Suppressor macrophage treated with lipopolysaccharide for 4 hours (primary cell): Measurements from ENCODE around the gene NEU1.

Experiments used
- DNase-seq: peaks from one replicate; pipeline ENCODE4 v3.0.0-alpha.2; 2020

The NEU1 gene

DNA sequence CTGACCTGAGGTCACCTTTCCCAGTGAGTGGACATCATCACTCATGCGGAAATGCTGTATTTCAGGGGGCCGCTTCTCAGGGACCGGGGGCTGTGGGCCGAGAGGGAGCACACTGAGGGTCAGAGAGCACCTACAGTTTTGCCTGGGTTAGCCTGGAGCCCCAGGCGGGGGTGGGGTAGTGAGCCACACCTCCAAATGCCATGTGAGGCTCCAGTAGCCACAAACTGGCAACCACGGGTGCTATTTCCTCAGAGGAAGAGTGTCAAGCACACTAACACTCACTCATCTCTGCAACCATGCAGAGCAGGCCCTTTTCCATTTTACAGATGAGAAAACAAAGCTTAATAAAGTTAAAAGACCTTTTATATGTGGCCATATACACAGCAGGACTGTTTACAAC is 30.2 kb upstream of the NEU1 start:
- DNase-seq: no peak

DNA sequence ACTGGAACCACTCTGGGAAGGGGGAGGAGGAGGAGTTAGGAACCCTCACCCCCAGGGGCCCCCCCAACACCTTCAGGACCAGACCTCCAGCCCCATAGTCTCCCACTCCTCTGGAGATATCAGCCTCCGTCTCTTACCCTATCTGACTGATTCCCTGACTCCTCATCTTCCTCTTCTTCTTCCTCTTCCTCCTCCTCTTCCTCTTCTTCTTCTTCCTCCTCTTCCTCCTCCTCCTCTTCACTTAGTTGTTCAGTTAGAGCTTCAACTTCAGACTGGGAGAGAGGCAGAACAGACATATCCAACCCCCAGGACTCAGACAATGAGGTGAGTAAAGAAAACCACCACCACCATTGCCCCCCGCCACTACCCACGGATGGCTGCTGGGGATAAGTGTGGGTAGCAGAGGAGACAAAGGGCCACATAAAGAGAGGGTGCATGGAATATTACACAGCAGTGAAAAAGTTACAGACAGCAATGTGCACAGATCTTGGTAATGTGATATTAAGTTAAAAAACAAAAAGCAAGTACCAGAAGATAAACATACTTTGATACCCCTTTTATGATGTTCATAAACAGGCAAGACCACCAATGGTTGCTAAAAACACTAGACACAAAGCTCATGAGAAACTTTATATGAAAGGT is 26.8 kb upstream of the NEU1 start:
- no peak for DNase-seq

DNA sequence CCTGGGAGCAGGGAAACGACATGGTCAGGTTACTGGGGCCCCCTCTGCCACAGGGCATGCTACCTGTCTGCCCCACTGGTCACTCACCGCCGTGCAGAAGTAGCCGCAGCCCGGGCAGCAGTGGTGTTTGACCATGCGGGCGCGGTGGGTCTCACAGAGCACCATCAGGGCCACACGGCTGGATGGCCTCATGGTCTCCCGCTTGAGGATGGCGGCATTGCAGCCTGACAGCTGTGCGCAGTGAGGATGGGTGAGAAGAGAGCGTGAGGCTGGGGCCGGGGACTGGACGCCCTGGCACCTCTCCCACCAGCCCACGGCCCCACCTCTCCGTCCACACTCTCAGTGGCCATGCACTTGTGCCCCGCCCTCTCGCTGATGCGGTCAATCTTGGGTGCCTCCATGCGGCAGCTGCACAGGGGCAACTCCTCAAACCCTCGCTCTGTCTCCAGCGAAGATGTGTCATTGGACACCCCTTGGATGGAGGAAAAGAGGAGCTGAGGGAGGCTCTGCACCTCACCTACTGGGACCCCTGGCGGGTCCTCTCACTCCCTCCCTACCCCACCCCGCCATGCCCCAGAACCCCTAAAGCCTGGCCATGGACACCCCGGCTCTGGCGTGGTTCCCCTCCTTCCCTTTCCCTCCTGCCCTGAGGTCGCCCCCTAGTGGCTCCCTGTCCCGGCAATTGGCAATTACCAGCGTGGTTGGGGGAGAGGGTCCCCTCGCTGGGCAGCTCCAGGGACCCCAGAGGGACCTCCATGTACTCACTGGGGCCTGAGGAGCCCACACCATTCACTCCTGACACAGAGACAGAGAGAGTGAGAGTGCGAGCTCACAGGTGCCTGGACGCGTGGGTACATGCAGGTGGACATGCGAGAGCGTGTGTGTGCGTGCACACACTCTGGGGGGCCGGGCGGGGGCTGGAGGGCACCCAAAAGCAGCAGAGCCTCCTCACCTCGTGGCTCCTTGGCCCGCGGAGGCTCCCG is 25.9 kb upstream of the NEU1 start:
- peak; percentile 27 for DNase-seq

DNA sequence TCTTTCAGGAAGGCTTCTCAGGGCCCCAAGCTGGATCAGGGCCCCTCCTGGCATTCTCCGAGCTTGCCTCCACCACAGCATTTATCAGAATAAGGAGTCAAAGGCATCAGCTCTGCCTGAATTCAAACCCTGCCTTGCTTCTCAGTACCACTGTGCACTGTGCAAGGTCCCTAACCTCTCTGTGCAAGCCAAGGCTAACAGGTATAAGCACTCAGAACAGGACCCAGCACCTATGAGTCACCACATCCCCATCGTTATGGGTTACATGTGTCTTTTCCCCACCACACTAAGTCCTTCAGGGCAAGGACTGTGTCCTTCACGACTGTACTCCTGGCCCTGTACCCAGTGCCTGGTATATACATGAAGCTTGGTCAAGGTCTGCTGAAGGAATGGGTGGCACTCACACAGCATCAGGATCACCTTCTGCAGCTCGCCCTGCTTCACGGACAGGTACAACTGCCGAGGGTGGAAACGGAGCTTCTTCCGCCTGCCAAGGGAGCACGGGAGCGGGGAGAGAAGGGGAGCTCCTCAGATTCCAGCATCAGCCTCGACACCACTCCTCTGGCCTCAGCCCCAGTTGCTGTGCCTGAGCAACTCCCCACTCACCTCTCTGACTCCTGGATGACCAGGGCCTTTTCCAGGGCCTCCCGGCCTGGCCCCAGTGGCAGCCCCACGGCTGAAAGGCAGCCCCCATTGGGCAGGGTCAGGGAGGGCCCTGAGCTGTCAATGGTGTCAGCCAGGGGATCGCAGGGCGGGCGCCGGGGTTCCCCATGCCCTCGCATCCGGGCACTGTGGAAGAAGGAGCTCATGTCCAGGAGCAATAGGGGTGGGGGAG is 24.8 kb upstream of the NEU1 start:
- DNase-seq: no peak

DNA sequence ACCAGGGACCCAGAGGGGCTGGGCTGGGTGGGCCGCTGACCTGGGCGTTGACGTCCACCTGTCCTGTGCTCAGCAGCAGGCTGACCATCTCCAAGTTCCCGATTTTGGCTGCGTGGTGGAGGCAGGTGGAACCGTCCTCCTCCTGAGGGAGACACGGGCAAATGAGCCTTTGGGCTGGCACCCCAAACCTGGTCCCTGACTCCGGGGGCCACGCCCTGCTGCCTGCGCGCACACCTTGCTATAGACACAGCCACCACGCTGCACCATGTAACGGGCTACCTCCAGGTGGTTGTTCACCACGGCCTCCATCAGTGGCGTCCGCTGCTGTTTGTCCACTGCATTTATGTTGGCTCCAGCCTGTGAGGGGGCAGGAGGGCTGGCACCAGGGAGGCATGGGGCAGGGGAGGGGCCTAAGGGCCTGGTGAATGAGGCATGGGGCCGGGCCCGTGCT is 23.9 kb upstream of the NEU1 start:
- DNase-seq: no peak

DNA sequence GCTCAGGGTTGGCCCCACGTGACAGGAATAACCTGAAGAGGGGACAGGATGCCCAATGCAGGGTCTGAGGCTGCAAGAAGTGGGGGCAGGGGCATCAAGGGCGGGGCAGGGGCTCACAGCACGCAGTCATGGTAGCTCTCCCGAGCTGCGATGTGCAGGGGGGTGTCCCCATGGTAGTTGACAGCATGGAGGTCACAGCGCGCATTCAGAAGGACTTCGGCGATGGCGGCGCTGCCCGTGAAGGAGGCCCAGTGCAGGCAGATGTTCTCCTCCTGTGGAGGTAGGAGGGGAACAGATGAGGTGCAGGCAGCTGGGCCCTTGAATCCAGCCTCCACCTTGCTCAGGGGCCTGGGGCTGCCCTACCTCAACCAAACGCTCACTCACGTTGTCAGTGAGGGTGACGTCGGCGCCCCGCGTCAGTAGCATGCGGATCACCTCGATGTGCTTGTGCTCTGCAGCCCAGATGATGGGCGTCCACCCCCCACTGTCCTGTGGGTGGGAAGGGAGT is 22.0 kb upstream of the NEU1 start:
- DNase-seq: no peak

DNA sequence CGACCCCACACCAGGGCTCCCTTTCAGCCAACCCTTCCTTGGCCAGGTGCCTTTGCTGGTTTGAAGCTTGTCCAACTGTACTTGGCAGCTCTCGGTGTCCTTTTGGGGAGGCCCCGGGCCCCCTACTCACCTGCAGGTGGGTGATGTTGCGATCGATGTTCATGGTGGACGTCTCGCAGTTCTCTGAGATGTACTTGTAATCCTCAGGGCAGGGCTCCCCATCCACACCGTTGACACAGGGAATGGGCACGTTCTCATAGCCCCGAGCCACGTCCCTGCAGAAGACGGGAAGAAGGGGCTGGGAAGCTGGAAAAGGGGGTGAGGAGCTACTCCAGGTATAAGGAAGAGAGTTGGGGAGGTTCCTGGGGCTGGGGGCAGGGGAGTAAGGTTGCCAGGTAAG is 21.1 kb upstream of the NEU1 start:
- DNase-seq: no peak

DNA sequence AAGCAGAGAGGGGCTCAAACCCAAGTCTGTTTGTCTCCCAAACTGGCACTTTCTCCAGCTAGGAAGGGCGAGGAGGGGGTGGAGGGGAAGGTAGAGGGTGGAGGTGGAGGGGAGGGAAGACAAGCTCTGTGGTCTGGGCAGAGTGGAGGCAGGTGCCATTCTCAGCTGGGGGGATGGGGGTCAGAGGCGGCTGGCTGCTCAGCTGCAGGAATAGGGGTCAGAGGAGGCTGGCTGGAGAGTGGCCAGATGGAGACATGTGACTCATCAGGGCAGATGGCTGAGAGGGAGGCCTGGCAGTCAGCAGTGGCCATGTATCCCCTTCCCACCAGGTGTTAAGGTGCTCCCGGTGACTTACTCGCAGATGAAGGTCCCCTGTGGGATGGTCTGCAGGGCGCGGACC is 19.7 kb upstream of the NEU1 start:
- no peak for DNase-seq

DNA sequence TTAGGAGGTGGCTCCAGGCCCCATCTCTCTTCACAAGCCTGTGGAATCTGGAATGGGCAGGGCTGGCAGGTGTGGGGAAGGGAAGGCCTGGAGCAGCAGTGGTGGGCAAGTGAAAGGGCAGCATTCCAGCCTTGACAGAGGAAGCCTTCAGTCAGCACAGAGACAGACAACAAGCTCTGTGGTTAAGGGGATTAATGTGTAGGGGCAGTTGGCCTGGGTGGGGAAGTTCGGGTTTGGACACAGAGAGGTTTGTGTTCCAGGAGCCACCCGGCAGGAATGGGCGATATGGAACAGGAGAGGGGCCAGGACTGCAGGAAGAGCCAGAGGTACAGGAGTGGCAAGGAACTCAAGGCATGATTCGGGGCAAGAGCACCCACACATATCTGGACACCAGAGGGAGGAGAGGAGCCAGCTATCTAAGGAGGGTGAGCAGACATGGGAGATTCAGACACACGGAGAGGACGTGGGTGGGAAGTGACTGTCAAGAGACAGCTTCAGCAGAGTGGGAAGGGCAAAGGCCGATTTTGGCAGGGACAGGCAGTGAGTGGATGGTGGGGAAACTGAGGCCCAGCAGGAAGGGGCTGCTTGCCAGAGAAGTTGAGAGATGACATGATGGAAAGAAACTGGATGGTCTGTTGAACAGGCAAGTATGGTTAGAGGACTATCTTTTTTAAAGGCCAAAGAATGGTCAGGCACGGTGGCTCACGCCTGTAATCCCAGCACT is 18.7 kb upstream of the NEU1 start:
- no peak for DNase-seq

DNA sequence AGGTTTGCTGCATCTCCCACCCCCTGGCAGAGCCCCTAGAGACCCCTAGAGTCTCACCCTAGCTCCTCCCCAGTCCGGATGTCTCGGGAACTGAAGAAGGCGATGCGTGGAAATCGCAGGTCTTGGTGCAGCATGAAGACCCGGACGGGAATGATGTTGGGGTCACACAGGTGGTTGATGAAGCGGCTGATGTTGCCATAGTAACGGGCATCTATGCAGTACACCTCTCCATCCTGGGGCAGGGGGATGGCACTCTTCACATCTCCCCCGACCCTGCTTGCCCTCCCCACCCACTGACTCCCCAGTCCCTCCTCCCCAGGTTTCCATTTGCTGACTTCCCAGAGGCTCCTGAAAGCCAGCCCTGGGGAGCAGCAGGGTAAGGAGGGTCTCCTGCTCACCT is 18.0 kb upstream of the NEU1 start:
- no peak for DNase-seq

DNA sequence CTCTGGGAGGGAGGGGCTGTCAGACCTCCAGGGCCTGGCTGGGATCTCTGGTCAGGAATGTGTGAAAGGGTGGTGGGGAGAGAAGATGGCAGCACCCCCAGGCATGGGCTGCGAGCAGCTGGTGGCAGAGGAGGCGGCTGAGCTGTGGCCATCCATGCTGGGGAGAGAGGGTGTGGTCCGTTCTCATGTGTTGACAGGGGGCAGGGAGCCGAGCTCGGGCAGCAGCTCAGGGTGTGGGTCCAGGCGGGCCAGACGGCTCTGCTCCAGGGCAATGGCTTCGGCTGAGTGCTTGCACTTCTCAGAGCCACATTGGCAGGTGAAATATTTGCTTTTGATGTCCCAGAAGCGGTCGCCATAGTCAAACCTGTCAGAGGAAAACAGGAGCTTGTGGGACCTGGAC is 17.3 kb upstream of the NEU1 start:
- no peak for DNase-seq

DNA sequence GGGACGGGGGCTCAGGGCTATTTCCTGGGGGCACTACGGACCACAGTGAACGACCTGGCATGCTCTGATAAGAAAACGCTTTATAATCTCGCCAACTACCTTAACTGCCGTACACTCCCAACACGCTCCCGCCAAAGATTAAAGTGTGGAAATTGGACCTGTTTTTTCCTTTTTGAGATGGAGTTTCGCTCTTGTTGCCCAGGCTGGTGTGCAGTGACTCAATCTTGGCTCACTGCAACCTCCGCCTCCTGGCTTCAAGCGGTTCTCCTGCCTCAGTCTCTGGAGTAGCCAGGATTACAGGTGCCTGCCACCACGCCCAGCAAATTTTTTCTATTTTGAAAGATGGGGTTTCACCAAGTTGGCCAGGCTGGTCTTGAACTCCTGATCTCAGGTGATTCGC is 16.5 kb upstream of the NEU1 start:
- DNase-seq: no peak

DNA sequence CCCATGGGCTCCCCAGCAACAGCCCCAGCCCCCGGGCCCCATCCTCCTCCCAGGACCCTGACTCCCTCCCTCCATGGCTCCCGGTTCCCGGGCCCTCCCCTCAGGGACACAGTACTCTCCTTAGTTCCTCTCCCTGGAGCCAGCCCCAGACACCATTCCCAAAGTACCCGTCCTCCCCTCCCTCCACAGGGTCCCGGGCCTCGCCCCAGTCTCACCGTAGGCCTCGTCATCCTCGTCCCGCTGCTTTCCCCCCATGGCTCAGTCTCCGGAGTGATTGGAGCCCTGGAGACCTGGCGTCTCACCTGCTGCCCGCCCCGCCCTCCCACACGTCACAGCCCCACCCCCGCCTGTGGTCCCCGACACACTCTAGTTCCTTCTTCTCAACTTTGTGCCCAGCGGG is 16.1 kb upstream of the NEU1 start, which contains the start of gene SLC44A4:
Gene SLC44A4, minus strand, starts transcription at position 272 of the 400 bp plus-strand sequence. Its CDS starts 17 bp downstream, at position 255.
- no peak for DNase-seq

DNA sequence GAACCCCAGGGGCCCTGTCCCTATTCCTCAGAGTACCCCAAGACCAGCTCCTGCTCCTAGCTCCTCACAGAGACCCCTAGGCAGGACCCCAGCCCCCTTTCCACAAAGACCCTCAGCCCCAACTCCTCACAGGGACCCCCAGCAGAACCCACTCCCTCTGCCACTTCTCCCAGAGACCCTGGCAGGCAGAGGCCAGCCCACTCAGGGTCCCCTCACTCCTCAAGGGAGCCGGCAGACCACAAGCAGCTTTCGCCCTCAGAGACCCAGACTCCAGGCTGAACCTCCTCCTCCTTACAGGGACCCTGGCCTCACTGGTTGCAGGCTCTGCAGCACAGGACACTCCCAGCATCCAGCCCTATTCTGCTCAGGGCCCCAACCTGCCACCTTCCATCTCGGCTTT is 15.6 kb upstream of the NEU1 start:
- DNase-seq: no peak

DNA sequence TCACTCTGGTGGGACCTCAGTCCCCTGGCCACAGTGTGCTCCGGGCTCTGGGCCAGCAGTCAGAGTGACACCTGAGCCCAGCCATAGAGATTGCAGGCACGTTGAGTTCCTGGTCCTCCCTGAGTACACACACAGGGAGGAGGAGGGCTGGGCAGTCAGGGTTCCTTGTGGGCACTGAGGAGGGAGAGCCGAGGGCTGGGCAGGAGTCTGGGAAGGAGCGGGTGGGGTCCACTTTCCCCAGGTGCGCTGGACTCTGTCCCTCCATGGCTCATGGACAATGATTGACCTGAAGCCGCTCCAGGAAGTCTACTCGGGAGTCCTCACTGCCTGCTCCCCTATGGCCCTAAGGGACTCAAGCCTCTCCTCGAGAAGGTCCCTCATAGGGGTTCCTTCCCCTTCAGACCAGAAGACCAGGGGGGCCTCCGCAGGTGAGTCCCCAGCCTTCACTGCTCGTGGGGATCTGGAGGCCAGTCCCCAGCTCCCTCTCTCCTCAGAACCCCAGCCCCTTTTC is 15.1 kb upstream of the NEU1 start:
- DNase-seq: no peak

DNA sequence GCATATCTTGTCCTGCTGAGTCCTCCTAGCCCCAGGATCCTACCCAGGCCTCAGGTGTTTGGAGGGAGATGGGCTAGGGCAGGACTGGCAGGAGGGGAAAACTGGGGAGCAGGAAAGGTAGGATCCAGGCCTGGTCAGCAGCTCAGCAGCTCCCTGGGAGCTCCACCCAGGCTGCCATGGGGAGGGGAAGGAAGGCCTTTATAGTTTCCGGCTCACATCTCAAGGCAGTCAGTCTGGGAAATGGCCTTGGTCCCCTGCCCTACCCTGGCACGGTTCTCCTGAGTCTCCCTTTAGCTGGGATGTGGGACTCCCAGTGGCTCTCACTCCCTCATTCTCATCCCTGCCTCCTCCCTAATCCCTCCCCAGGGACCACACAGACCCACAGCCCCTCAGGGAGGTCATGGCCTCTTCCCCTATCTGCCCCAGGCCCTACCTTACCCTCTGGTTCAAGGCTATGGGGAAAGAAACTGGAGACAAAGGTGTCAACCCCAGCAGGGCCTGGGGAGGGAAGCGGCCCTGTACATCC is 14.6 kb upstream of the NEU1 start:
- no peak for DNase-seq

DNA sequence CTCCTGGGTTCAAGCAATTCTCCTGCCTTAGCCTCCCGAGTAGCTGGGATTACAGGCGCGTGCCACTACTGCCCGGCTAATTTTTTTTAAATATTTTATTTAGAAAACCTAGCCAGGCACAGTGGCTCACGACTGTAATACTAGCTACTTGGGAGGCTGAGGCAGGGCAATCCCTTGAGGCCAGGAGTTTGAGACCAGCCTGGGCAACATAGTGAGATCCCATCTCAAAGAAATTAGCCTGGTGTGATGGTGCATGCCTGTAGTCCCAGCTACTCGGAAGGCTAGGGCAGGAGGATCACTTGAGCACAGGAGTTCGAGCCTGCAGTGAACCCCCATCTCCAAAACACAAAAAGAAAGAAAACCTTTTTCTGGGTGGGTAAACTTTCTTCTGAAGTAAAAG is 13.7 kb upstream of the NEU1 start:
- no peak for DNase-seq

DNA sequence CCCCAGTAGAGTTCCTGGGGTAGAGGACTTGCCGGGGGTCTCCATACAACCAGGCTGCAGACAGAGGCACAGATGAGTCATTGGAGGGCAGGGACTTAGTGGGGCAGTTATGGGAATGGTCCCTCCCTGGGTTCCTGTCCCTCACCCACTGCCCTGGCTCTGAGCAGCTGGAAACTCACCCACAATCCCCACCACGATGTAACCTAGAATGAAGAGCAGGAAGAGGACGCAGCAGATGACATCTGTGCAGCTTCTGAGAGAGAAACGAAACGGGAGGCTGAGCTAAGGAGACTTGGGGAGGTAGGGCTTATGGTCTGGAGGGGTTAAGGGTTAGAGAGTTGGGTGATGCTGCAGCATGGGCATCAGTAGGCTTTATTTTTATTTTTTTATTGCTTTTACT is 13.3 kb upstream of the NEU1 start:
- DNase-seq: no peak

DNA sequence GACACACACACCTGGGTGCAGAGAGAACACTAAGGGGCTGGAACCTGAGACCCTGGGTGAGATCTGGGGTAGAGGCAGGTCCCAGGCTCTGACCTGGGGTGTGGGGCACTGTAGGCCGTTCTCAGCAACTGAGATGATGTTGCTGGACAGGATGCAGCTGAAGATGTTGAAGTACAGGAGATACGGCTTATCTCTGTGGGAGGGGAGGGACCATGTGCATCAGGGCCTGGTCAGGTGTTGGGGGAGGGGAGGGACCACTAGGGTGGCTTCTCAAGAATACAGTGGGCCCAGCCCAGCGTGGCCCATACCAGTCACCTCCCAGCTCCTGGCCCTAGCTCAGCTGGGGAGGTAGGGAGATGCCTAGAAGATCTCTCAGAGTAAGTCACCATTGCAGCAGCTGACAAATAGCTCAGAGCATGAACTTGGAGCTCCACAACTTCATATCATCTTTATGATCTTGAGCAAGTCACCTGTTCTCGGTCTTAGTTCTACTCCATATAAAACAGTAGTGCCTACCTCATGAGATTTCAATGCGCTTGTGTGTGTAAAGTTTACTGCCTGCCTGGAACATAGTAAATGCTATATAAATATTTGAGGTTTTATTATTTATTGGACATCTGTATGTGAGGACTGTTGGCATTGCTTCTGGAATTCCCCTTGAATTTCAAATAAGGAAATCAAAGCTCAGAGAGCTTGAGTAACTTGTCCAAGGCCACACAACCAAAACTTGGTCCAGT is 12.4 kb upstream of the NEU1 start:
- DNase-seq: no peak

DNA sequence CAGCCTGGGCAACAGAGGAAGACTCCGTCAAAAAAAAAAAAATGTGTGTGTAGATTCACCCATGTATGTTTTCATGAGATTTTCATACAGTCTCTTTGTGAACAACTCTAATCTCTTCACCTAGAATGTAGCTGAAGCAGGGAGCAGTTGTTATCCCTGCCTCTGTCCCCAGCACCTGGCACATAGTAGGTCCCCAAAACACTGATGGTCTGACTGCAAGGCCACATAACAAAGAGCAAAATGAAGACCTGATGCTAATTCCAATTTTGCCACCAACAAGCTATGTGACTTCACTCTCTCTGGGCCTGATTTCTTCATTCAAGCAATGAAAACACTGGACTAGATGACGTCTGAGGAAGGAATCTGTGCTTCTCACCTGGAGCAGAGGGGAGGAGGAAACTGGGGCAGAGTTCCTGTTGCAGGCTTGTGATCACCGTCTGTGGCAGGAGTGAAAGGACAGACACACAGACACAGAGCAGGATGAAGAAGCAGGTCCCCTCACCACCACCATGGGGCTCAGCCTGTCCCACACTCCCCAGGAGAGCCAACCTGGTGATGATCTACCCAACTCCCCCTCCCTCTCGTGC is 11.6 kb upstream of the NEU1 start:
- no peak for DNase-seq
